ENCODE measurements around the gene SMG6. TPM values are rescaled to one million over a fixed set of nuclear protein-coding genes. Genes with fewer than 3 reads are reported as not detected.

The SMG6 gene
- total RNA-seq, 1 experiment from 2014 or later: 36.1 TPM

DNA sequence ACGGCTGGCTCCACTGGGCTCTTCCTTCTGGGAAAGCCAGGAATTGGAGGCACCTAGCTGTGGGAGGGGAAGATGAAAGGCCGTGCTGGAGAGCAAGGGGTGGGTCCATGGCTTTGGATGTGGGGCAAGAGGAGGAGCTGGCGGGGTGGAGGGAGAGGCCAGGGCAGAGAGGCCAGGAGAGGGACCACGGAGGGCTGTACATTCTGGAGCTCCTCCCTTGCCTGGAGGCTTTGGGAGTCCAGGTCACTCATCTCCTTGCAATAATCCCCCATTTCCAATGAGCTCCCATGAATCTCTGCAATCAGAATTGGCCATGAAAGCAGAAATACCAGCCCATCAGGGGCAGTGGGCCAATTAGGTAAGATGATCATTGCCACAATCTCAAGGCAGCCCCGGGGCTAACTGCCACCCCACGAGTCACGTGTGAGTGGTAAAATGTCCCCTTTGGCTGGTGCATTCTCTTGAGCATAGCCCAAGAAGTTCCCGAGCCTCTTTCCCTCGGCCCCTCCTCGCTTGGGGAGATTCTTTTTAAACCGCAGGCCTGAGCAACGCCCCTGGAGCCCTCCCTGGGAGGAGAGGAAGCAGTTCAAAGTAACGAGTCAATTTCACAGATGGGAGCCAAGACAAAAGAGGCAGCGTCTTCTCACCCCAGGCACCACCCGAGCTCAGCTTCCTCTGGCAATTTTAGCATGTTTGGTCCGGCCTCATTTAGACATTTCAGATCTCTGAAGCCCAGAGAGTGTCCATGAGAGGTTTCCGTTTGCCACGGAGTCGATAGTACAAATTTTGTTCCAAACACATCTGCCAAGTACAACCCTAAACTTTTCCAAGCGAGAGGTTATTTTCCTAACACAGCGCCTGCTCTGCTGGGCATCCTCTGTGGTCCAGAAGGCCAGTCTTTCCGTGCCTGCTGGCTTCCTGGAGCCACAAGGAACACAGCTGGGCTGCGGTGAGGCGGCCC, 291.9 kb downstream of the SMG6 start:
- Histone ChIP-seq H3K4me3 (ENCODE audit: low read depth, low read length, poor library complexity, severe bottlenecking) (no peak overlapping the region), H3K27ac (ENCODE audit: low read depth, low read length, poor library complexity, severe bottlenecking) (no peak overlapping the region), H3K36me3 (ENCODE audit: insufficient read depth, low read length, poor library complexity, severe bottlenecking) (no peaks in the 10 kb centered on the region), H3K27me3 (replicated peaks; ENCODE audit: insufficient read depth, low read depth, low read length, poor library complexity) (no peaks in the 10 kb centered on the region), H3K4me1 (ENCODE audit: insufficient read depth, low read length, poor library complexity, severe bottlenecking) (peaks cover 10% of the 10 kb centered on the region), H3K9me3 (ENCODE audit: low read depth, low read length, poor library complexity, severe bottlenecking) (no peaks in the 10 kb centered on the region)
- no TSS peak for BruUV-seq (replicated peaks)
- ChIA-PET CTCF (no interaction called here), POLR2A (ENCODE audit: low non-redundant PET) (interaction anchor here (0.5 kb wide), 1 partner anchor 12 kb away, joined by 4 read pairs; no protein-coding TSS in a partner anchor)
- DNase-seq (ENCODE audit: low spot score): peak; percentile 73
- intact Hi-C loops (cut with micrococcal nuclease; ENCODE audit: unreplicated experiment): no loop called here
- TF ChIP-seq, protein P1, sequence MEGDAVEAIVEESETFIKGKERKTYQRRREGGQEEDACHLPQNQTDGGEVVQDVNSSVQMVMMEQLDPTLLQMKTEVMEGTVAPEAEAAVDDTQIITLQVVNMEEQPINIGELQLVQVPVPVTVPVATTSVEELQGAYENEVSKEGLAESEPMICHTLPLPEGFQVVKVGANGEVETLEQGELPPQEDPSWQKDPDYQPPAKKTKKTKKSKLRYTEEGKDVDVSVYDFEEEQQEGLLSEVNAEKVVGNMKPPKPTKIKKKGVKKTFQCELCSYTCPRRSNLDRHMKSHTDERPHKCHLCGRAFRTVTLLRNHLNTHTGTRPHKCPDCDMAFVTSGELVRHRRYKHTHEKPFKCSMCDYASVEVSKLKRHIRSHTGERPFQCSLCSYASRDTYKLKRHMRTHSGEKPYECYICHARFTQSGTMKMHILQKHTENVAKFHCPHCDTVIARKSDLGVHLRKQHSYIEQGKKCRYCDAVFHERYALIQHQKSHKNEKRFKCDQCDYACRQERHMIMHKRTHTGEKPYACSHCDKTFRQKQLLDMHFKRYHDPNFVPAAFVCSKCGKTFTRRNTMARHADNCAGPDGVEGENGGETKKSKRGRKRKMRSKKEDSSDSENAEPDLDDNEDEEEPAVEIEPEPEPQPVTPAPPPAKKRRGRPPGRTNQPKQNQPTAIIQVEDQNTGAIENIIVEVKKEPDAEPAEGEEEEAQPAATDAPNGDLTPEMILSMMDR (conservative IDR thresholded peaks at IDR 0.05; ENCODE audit: low read depth, low read length): no peak
- no peak for TF ChIP-seq EZH2 (IDR thresholded peaks at IDR 0.05; ENCODE audit: borderline replicate concordance, low read depth, low read length, poor library complexity, severe bottlenecking)

Small RNA genes lying within 50 kb of the gene (microRNA-seq; reads per million reads assigned to microRNA genes)
- gene MIR132: 5,223 reads per million, percentile 93 among the genes with 10 or more reads in this experiment
- 79.3 reads per million, percentile 61 among the genes with 10 or more reads in this experiment for gene MIR212

Other genes with a start within 250 kb of the SMG6 start
- gene HIC1, start 248.7 kb downstream of the SMG6 start, total RNA-seq (2021): 0.84 and 1.5 TPM in 2 replicates
- gene SRR, start 165 bp upstream of the SMG6 start, total RNA-seq (2021): 37.9 and 51.0 TPM in 2 replicates
- gene TSR1, start 32.7 kb upstream of the SMG6 start, total RNA-seq (2021): 78.9 and 91.0 TPM in 2 replicates
- gene SGSM2, start 33.7 kb upstream of the SMG6 start, total RNA-seq (2021): 81.2 and 95.0 TPM in 2 replicates
- gene MNT, start 97.3 kb upstream of the SMG6 start, total RNA-seq (2021): 32.1 and 33.4 TPM in 2 replicates
- gene METTL16, start 208.1 kb upstream of the SMG6 start, total RNA-seq (2021): 50.8 and 51.3 TPM in 2 replicates